H7 (cell line): Measurements from ENCODE around the gene YTHDC1. TPM values are rescaled to one million over a fixed set of nuclear protein-coding genes. Genes with fewer than 3 reads are reported as not detected.

ENCODE experiments used
- total RNA-seq: library from RNA; depleted of rRNA; stranded (reverse); fragments of >200 nt; shearing (Covaris generic); gene quantifications from 2 replicates; pipeline ENCODE4 v1.2.3, GENCODE V29; 2014; rRNA removed

The YTHDC1 gene
- total RNA-seq, 1 experiment from 2014 or later = 53.0 TPM

Other genes starting within 250 kb of the YTHDC1 start
- not detected in 2 replicates for gene TMPRSS11F, start 220.2 kb downstream of the YTHDC1 start, total RNA-seq
- not detected in 2 replicates for gene TMPRSS11B, start 104.4 kb downstream of the YTHDC1 start, total RNA-seq
- 3.5 and 3.6 TPM in 2 replicates for gene TMPRSS11E, start 97.4 kb upstream of the YTHDC1 start, total RNA-seq
- not detected in 2 replicates for gene UGT2B17, start 226.2 kb upstream of the YTHDC1 start, total RNA-seq